ENCODE data around the gene EVX2. TPM values are rescaled to one million over a fixed set of nuclear protein-coding genes. Genes with fewer than 3 reads are reported as not detected.

EVX2 gene
- not detected in 2 replicates for total RNA-seq

GRCh38 chr2:176083796-176084261 is at the start of gene EVX2:
TSS of gene EVX2 (minus strand) at chr2:176083962. CDS start at chr2:176083776, 186 bp downstream.

GRCh38 chr2:176128982-176129796 is 45.4 kb upstream of the EVX2 start, which contains the start of gene HOXD8:
TSS of gene HOXD8 (plus strand) at chr2:176129705. CDS start at chr2:176130367, 662 bp downstream.

GRCh38 chr2:176122683-176123410 is 39.1 kb upstream of the EVX2 start, which contains the start of gene HOXD9:
TSS of gene HOXD9 (plus strand) at chr2:176122719. CDS start at chr2:176122769, 50 bp downstream.

GRCh38 chr2:176115883-176116813 is 32.4 kb upstream of the EVX2 start, which contains the start of gene HOXD10:
TSS of gene HOXD10 (plus strand) at chr2:176116778. CDS start at chr2:176116834, 56 bp downstream.

GRCh38 chr2:176106581-176107539 is 23.1 kb upstream of the EVX2 start, which contains the start of gene HOXD11:
TSS of gene HOXD11 (plus strand) at chr2:176107280. CDS start at chr2:176107356, 76 bp downstream.

GRCh38 chr2:176099728-176100546 is 16.2 kb upstream of the EVX2 start, which contains the start of gene HOXD12:
TSS of gene HOXD12 (plus strand) at chr2:176099795. CDS start at chr2:176099802, 7 bp downstream.

GRCh38 chr2:176092270-176093144 is 8.7 kb upstream of the EVX2 start, which contains the start of gene HOXD13:
TSS of gene HOXD13 (plus strand) at chr2:176092721. CDS start at chr2:176092891, 170 bp downstream.

Other genes starting within 250 kb of the EVX2 start
- gene LNPK, start 81.7 kb downstream of the EVX2 start, total RNA-seq, result 15.5 and 19.7 TPM in 2 replicates
- gene HOXD13, start 8.8 kb upstream of the EVX2 start, total RNA-seq, result not detected in 2 replicates
- gene HOXD12, start 15.8 kb upstream of the EVX2 start, total RNA-seq, result not detected in 2 replicates
- not detected in 2 replicates for gene HOXD11, start 23.3 kb upstream of the EVX2 start, total RNA-seq
- gene HOXD10, start 32.8 kb upstream of the EVX2 start, total RNA-seq, result not detected in 2 replicates
- gene HOXD9, start 38.8 kb upstream of the EVX2 start, total RNA-seq, result not detected in 2 replicates
- gene HOXD8, start 45.7 kb upstream of the EVX2 start, total RNA-seq, result not detected in 2 replicates
- gene HOXD4, start 67.6 kb upstream of the EVX2 start, total RNA-seq, result not detected in 2 replicates
- gene HOXD3, start 73.3 kb upstream of the EVX2 start, total RNA-seq, result not detected in 2 replicates
- gene HOXD1, start 104.7 kb upstream of the EVX2 start, total RNA-seq, result not detected in 2 replicates
- gene MTX2, start 185.5 kb upstream of the EVX2 start, total RNA-seq, result 24.9 and 27.1 TPM in 2 replicates